Pancreas (tissue), 10 donors: Measurements from ENCODE around the gene COL19A1. TPM values are rescaled to one million over a fixed set of nuclear protein-coding genes. Genes with fewer than 3 reads are reported as not detected.

Experiments used
- ATAC-seq, 4 donors: fragments of 200-7000 bp; cut with Tn5 transposase; one replicate each; pipeline versions ENCODE4 v1.8.0 to v1.9.1; 2020; ENCODE audit warnings: mild to moderate bottlenecking in 4 of 4, moderate library complexity in 4 of 4
- DNase-seq, 6 donors: peaks; one replicate each; pipeline ENCODE4 v3.0.0-alpha.2; 2020
- FAIRE-seq: peaks from 2 replicates; lab custom pipeline; 2012; peaks lifted over from hg19 to GRCh38; lab: Jason Lieb, UNC
- H3K27ac ChIP-seq, 4 donors: fragments of 200-600 bp; sonication (generic); 1 replicate in 3 of 4; 2 replicates in 1 of 4; pipeline versions ENCODE4 v1.5.0 to v1.8.0; 2020
- H3K27me3 ChIP-seq, 4 donors: fragments of 200-600 bp; one replicate each; pipeline ENCODE4 v1.8.0; 2021
- H3K36me3 ChIP-seq, 3 donors: fragments of 200-600 bp; sonication (generic) in 1 of 3; one replicate each; pipeline versions ENCODE4 v1.5.0 to v1.8.0; 2020 to 2021
- H3K4me1 ChIP-seq, 3 donors: fragments of 200-600 bp; one replicate each; pipeline ENCODE4 v1.8.0; 2021
- H3K4me3 ChIP-seq, 4 donors: fragments of 200-600 bp; sonication (generic) in 2 of 4; one replicate each; pipeline versions ENCODE4 v1.5.0 to v1.8.0; 2020 to 2021
- H3K9me3 ChIP-seq, 4 donors: fragments of 200-600 bp; one replicate each; pipeline ENCODE4 v1.8.0; 2021
- WGBS, 2 donors: extraction: QIAGEN DNeasy Blood & Tissue Kit; methylation state at CpG; one replicate each; pipeline ENCODE4 v1.1.7; 2013; 5-methylcytosine and 5-hydroxymethylcytosine counted together
- intact Hi-C, 3 donors: fragments of 100-400 bp; cut with DNase I; formaldehyde crosslinking; loops; one replicate each; pipeline versions ENCODE4 v1.11.1 to v1.14.2; 2022
- polyA plus RNA-seq, 2 donors: library from polyadenylated mRNA; stranded (reverse); fragments of 200-250 nt; gene quantifications; one replicate each; pipeline ENCODE4 v1.2.3, GENCODE V29; 2013
- total RNA-seq, 6 donors: library from RNA; stranded (reverse); fragmentation: NEBNext Ultra II Directional in 4 of 6; extraction: Animal tissue kit (Norgen Biotek cat#: 25700) in 4 of 6; gene quantifications; one replicate each; pipeline versions ENCODE4 v1.2.1 to v1.2.4, GENCODE V29; 2021 to 2023
- TF ChIP-seq, protein P1 (sequence below), 4 donors: fragments of 200-600 bp; sonication (generic) in 3 of 4; IDR thresholded peaks; one replicate each; pipeline versions ENCODE4 v1.5.0 to v1.8.0; 2021; ENCODE audit warnings: antibody characterized with exemption in 4 of 4
- donor health status: healthy with polysubstance abuse.
- donor health status: DM: no; HTN: no; CAD: no; lungs with moderate emphysema.
- donor health status: DM: no; HTN: no; CAD: no.
- donor health status: control.
- donor health status: control.
- donor health status: Bipolar disorder and iron deficiency.
- donor health status: DM: yes; HTN: yes; CAD: no.
- donor health status: DM: no; HTN: no; CAD: no.
- donor health status: DM: no; HTN: no; CAD: no.
- donor health status: DM: yes; HTN: yes; CAD: no.

The COL19A1 gene
- total and polyA plus RNA-seq, 8 donors, result 0.04 to 0.86 (median 0.37) TPM

DNA sequence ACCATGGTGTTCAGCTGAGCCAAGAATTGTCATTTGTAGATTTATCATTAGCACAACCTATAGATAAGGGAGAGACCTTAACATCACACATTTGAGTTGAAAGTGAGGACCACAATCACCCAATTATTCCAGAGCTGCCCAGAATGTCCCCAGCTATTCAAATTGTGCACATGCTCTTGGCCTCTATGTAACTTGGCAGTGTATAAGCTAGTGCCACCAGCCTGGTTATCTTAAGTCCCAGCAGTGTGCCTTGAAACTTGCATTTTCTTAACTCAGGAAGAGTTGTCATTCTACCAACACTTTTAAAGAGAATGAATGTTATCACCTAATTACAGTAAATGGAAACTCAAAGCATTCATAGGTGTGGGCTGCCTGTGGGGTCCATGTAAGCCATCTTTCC lies 245.4 kb downstream of the COL19A1 start:
- TF ChIP-seq, protein P1, sequence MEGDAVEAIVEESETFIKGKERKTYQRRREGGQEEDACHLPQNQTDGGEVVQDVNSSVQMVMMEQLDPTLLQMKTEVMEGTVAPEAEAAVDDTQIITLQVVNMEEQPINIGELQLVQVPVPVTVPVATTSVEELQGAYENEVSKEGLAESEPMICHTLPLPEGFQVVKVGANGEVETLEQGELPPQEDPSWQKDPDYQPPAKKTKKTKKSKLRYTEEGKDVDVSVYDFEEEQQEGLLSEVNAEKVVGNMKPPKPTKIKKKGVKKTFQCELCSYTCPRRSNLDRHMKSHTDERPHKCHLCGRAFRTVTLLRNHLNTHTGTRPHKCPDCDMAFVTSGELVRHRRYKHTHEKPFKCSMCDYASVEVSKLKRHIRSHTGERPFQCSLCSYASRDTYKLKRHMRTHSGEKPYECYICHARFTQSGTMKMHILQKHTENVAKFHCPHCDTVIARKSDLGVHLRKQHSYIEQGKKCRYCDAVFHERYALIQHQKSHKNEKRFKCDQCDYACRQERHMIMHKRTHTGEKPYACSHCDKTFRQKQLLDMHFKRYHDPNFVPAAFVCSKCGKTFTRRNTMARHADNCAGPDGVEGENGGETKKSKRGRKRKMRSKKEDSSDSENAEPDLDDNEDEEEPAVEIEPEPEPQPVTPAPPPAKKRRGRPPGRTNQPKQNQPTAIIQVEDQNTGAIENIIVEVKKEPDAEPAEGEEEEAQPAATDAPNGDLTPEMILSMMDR (IDR thresholded peaks at IDR 0.05), result no peak
- intact Hi-C loops, result no loop called here
- H3K27me3 ChIP-seq, result no peaks in the 10 kb centered on the region
- H3K4me1 ChIP-seq, result peaks cover 12 to 34% (median 33%) of the 10 kb centered on the region in 3 donors
- no peak overlapping the region for H3K4me3 ChIP-seq
- ATAC-seq (peak; percentile 58 to 78 (median 76)), FAIRE-seq (no peak), DNase-seq (no peak)
- H3K9me3 ChIP-seq, result no peaks in the 10 kb centered on the region
- H3K36me3 ChIP-seq, result no peaks in the 10 kb centered on the region
- peak overlapping the region in 1 of 4 donors; percentile 6 for H3K27ac ChIP-seq

DNA sequence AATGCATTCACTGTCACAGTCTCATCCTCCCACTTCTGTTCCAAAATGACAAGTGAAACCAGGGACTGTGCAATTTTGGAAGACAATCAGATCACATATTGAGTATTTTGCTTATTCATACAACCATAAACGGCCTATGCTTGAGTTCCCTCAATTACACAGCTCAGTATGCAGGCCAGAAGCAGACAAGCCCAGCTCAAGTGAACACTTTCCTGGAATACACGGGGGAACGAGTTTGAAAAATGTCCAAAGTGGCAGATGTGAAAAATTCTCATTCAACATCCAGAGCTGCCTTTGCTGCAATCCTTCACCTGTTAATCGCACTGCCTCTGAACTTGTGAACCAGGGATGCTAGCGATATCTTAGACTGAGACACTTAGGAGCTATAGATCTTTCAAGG lies 246.4 kb downstream of the COL19A1 start:
- intact Hi-C loops, result no loop called here
- Histone ChIP-seq H3K4me1 (peaks cover 12 to 43% (median 33%) of the 10 kb centered on the region in 3 donors), H3K36me3 (no peaks in the 10 kb centered on the region)

DNA sequence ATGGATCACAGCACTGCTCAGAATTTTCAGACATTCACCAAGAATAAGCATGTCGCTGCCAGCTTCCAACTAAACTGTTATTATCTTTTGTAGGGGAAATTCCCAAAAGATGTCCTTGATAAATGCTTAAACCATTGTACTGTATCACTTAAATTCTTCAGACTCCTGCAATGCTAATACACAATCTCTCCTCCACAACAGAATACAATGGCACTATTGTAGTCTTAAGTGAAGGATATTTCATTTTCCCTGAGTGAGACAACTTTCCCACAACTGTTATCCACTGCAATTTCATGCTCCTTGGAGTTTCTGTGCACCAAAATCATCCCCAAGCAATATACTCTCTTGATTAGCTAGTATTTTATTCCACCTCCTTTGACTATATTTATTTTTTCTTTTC lies 246.8 kb downstream of the COL19A1 start:
- FAIRE-seq, result no peak
- TF ChIP-seq, protein P1 (IDR thresholded peaks at IDR 0.05), result no peak
- intact Hi-C loops, result no loop called here
- H3K27me3 ChIP-seq, result no peaks in the 10 kb centered on the region
- no peaks in the 10 kb centered on the region for H3K36me3 ChIP-seq
- peaks cover 12 to 43% (median 35%) of the 10 kb centered on the region in 3 donors for H3K4me1 ChIP-seq
- DNase-seq, result no peak
- 39 to 55% methylated on average over 1 of the region's 1 CpG for WGBS, 2 donors
- H3K27ac ChIP-seq, result peak overlapping the region in 2 of 4 donors; percentile 5 to 15
- H3K4me3 ChIP-seq, result no peak overlapping the region
- ATAC-seq, result peak in 3 of 4 donors; percentile 39 to 53 (median 43)
- H3K9me3 ChIP-seq, result no peaks in the 10 kb centered on the region

More for the DNA sequence above, 246.4 kb downstream of the COL19A1 start:
- TF ChIP-seq, protein P1 (IDR thresholded peaks at IDR 0.05), result no peak
- H3K9me3 ChIP-seq, result no peaks in the 10 kb centered on the region
- ATAC-seq (peak; percentile 54 to 90 (median 90)), FAIRE-seq (no peak), DNase-seq (peak in 3 of 6 donors; percentile 39 to 65 (median 53))
- WGBS, 2 donors, result 23 to 27% methylated on average over 5 of the region's 5 CpGs
- no peak overlapping the region for H3K4me3 ChIP-seq
- peak overlapping the region in 2 of 4 donors; percentile 5 to 15 for H3K27ac ChIP-seq
- H3K27me3 ChIP-seq, result no peaks in the 10 kb centered on the region

DNA sequence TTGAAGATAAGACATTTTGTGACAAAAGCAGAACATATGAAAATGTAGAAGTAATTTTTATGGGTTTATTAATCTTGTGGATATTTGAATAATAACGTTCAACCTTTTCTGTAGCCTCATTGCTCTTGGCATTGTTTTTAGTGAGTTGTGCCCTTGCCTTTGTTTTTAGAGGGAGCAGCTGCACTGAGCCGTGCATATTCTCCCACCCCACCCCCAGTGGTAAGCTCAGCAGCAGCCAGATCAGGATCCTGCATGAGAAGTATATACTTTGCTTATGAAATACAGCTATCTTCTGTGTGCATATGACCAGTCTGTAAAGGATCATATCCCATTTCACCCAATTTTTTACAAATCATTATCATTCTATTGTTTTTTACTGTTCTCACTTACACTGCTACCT lies 252.3 kb downstream of the COL19A1 start:
- intact Hi-C loops, result no loop called here
- H3K27me3 ChIP-seq, result no peaks in the 10 kb centered on the region
- peaks cover 15 to 57% (median 39%) of the 10 kb centered on the region in 3 donors for H3K4me1 ChIP-seq
- WGBS, 2 donors, result 26 to 27% methylated on average over 2 of the region's 2 CpGs
- H3K36me3 ChIP-seq, result no peaks in the 10 kb centered on the region
- no peak overlapping the region for H3K4me3 ChIP-seq
- no peaks in the 10 kb centered on the region for H3K9me3 ChIP-seq
- ATAC-seq, result peak; percentile 35 to 74 (median 63)
- H3K27ac ChIP-seq, result peak overlapping the region in 3 of 4 donors; percentile 28 to 61 (median 52)
- peak in 3 of 6 donors; percentile 39 to 60 (median 46) for DNase-seq
- no peak for FAIRE-seq
- TF ChIP-seq, protein P1 (IDR thresholded peaks at IDR 0.05), result no peak

DNA sequence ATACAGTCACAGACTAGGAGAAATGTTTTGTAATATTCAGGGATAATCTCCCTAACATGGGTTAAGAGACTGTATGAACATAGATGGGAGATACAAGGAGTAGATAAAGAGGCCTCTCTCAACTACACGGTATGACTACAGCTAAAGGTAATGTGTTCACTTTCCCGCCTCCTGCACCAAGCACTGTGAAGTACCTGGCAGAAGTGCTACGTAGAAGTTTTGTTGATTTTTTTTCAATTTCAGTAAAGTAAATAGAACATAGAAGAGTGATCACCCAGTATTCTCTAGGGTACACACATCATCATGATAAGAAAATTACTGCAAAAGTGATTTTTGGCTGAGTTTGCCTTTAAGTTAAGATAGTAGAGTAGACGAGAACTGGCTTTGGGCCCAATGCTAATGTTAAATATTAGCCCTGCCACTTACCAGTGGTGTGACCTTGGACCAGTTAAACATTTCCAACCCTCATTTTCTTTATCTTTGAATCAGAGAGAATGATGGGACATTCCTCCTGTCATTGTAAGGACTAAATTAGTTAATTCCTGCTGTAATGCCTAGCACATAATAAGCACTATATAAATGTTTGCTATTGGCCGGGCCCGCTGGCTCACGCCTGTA lies 253.0 kb downstream of the COL19A1 start:
- H3K4me1 ChIP-seq, result peaks cover 15 to 55% (median 44%) of the 10 kb centered on the region in 3 donors
- TF ChIP-seq, protein P1 (IDR thresholded peaks at IDR 0.05), result no peak
- H3K27ac ChIP-seq, result peak overlapping the region in 3 of 4 donors; percentile 28 to 66 (median 62)
- no peaks in the 10 kb centered on the region for H3K27me3 ChIP-seq
- intact Hi-C loops, result no loop called here
- peak in 4 of 6 donors; percentile 34 to 82 (median 66) for DNase-seq
- no peaks in the 10 kb centered on the region for H3K9me3 ChIP-seq
- peak; percentile 81 to 86 (median 83) for ATAC-seq
- FAIRE-seq, result peak; percentile 20
- H3K36me3 ChIP-seq, result no peaks in the 10 kb centered on the region
- H3K4me3 ChIP-seq, result no peak overlapping the region
- WGBS, 2 donors, result 15 to 16% methylated on average over 7 of the region's 7 CpGs
